Brain microvascular endothelial cell (primary cell): ENCODE measurements around the gene WDR83.

Experiments
- DNase-seq: peaks from one replicate; pipeline ENCODE4 v3.0.0-alpha.2; 2020
- H3K27ac ChIP-seq: fragments of 250-450 bp; sonication (Bioruptor Pico); 2 replicates; pipeline ENCODE4 v1.5.1; 2020; ENCODE audit warnings: mild to moderate bottlenecking, moderate library complexity
- H3K27me3 ChIP-seq: fragments of 250-450 bp; sonication (Bioruptor Pico); replicated peaks from 2 replicates; pipeline ENCODE4 v1.5.1; 2020; ENCODE audit warnings: mild to moderate bottlenecking
- H3K36me3 ChIP-seq: fragments of 250-450 bp; sonication (Bioruptor Pico); replicated peaks from 2 replicates; pipeline ENCODE4 v1.5.1; 2020; ENCODE audit warnings: mild to moderate bottlenecking
- H3K4me3 ChIP-seq: 2 replicates; pipeline ENCODE4 v1.5.1; 2011; ENCODE audit warnings: low read depth, mild to moderate bottlenecking, control low read depth, low read length, moderate library complexity
- in situ Hi-C: cut with HindIII; loops from 2 replicates; pipeline ENCODE4 v1.10.0; 2017; ENCODE audit warnings: low sequenced_read_pairs, low pct_ligation_motif_present
- TF ChIP-seq, protein P1 (sequence below): IDR thresholded peaks from 2 replicates; pipeline ENCODE4 v1.5.1; 2011; ENCODE audit warnings: low read depth, mild to moderate bottlenecking, moderate library complexity, low read length, control low read depth, inconsistent platforms; ENCODE audit errors: missing control alignments

Gene WDR83

DNA sequence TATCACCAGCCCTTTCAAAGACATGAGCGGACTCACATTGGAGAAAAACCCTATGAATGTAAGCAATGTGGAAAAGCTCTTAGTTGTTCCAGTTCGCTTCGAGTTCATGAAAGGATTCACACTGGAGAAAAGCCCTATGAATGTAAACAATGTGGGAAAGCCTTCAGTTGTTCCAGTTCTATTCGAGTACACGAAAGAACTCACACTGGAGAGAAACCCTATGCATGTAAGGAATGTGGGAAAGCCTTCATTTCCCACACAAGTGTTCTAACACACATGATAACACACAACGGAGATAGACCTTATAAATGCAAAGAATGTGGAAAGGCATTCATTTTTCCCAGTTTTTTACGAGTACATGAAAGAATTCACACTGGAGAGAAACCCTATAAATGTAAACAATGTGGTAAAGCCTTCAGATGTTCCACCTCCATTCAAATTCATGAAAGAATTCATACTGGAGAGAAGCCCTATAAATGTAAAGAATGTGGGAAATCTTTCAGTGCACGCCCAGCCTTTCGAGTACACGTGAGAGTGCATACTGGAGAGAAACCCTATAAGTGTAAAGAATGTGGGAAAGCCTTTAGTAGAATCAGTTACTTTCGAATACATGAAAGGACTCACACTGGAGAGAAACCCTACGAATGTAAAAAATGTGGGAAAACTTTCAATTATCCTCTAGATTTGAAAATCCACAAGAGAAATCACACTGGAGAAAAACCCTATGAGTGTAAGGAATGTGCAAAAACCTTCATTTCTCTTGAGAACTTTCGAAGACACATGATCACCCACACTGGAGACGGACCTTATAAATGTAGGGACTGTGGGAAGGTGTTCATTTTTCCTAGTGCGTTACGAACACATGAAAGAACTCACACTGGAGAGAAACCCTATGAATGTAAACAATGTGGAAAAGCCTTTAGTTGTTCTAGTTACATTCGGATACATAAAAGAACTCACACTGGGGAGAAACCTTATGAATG is 38.3 kb upstream of the WDR83 start:
- Histone ChIP-seq H3K27ac (no peak overlapping the region), H3K36me3 (peaks cover 69% of the 10 kb centered on the region), H3K27me3 (no peaks in the 10 kb centered on the region), H3K4me3 (no peak overlapping the region)
- DNase-seq = peak; percentile 7
- TF ChIP-seq, protein P1, sequence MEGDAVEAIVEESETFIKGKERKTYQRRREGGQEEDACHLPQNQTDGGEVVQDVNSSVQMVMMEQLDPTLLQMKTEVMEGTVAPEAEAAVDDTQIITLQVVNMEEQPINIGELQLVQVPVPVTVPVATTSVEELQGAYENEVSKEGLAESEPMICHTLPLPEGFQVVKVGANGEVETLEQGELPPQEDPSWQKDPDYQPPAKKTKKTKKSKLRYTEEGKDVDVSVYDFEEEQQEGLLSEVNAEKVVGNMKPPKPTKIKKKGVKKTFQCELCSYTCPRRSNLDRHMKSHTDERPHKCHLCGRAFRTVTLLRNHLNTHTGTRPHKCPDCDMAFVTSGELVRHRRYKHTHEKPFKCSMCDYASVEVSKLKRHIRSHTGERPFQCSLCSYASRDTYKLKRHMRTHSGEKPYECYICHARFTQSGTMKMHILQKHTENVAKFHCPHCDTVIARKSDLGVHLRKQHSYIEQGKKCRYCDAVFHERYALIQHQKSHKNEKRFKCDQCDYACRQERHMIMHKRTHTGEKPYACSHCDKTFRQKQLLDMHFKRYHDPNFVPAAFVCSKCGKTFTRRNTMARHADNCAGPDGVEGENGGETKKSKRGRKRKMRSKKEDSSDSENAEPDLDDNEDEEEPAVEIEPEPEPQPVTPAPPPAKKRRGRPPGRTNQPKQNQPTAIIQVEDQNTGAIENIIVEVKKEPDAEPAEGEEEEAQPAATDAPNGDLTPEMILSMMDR = no peak
- in situ Hi-C loops = no loop called here

DNA sequence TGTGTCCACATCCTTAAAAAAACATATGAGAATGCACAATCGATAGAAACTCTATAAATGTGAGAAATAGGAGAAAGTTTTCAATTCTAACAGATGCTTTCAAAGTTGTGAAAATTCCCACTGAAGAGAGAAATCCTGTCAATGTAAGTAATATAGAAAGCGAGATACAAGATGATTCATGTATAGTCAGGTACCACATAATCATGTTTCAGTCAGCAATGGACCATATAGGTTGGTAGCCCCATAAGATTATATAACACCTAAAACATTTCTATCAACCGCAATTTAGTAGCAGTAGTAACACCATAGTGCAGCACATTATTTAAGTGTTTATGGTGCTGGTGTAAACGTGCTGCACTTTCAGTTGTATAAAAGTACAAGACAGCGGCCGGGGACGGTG is 37.4 kb upstream of the WDR83 start:
- TF ChIP-seq, protein P1 = no peak
- Histone ChIP-seq H3K27me3 (no peaks in the 10 kb centered on the region), H3K27ac (no peak overlapping the region), H3K4me3 (no peak overlapping the region), H3K36me3 (peaks cover 62% of the 10 kb centered on the region)
- no peak for DNase-seq
- in situ Hi-C loops = no loop called here

DNA sequence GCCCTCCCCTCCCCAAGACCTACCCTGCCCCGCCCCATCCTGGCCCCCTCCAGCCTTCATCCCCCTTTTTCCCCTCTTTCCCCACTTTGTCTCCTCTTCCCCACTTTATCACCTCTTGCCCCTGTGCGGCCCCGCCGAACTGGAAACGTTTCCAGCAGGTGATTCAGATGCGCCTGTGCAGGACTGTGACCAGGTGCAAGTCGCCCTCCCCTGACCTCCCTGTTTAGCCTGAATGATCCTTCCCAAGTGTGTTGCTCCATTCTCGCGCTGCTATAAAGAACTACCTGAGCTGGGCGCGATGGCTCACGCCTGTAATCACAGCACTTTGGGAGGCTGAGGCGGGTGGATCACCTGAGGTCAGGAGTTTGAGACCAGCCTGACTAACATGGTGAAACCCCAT is 30.0 kb upstream of the WDR83 start:
- no peaks in the 10 kb centered on the region for H3K27me3 ChIP-seq
- H3K27ac ChIP-seq = no peak overlapping the region
- H3K36me3 ChIP-seq = no peaks in the 10 kb centered on the region
- no peak for DNase-seq
- H3K4me3 ChIP-seq = no peak overlapping the region
- in situ Hi-C loops = no loop called here
- TF ChIP-seq, protein P1 = no peak

DNA sequence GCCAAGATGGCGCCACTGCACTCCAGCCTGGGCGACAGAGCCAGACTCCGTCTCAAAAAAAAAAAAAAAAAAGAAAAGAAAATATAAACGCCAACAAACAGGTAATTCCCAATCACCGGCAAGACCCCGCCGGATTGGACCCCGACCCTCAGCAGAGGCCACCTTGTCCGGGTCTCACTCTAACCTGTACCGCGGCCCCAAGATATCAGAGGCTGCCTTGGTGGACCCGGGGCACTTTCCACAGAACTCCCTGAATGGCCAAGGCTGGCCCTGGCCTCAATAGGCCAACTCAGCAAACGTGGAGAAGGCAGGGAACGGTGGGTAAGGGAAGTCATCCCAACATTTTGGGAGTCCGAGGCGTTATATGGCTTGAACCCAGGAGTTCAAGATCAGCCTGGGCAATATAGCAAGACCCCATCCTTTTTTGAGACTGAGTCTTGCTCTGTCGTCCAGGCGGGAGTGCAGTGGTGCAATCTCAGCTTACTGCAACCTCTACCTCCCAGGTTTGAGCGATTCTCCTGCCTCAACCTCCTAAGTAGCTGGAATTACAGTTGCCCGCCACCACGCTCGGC is 27.9 kb upstream of the WDR83 start:
- Histone ChIP-seq H3K4me3 (no peak overlapping the region), H3K27ac (no peak overlapping the region), H3K27me3 (no peaks in the 10 kb centered on the region), H3K36me3 (no peaks in the 10 kb centered on the region)
- no peak for DNase-seq
- TF ChIP-seq, protein P1 = no peak
- in situ Hi-C loops = no loop called here

DNA sequence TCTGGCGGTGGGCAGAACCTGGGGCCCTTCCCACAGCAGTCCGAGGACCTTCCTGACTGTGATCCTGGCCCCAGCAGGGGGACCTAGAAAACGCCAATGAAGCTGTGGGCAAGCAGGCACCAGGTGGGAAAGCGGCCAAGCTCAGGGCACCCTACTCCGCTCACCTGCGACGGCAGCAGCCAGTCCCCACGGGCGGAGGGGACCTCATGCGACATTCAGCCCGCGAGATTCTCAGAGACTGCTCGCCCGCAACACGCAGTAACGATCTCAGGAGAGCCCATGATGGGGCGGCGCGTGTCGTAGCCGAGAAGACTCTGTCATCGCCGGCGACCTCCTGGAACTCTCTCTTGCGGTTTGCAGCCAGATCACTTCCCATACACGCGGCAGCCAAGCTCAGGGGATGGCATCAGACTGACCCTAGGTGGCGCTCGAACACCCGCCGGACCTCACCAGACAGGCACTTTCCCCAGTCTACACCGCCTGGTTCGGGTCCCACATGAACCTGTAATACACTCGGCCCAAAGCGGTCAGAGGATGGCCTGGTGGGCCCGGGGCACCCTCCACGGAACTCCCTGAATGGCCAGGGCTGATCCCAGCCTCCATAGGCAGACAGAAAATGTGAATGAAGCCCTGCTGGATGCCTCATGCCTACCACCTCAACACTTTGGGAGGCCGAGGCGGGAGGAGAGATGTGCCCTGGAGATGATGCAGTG is 26.6 kb upstream of the WDR83 start:
- Histone ChIP-seq H3K27ac (no peak overlapping the region), H3K27me3 (no peaks in the 10 kb centered on the region), H3K36me3 (no peaks in the 10 kb centered on the region), H3K4me3 (peak overlapping the region; percentile 12)
- TF ChIP-seq, protein P1 = peak; percentile 87
- DNase-seq = peak; percentile 84
- in situ Hi-C loops = no loop called here
